ENCODE results near the gene DSN1.

DNA sequence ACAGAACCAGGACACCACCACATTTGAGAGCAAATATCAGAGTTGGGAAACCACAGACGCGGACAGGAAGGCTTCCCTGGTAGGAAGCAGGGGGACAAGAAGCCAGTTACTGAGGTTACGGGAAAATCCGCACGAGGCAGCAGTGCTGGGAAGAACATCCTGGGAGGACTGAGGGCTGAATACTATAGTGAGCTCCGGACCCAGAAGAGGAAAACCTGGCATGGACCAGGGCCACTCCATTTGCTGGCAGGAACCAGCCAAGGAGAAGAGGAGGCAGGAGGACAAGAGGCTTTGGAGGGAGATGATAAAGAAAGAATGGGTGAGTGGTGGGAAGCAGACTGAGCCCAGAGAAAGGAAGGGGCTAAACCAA is 6.1 kb upstream of the DSN1 start:
- TF ChIP-seq POLR2A (conservative IDR thresholded peaks at IDR 0.05), result no peak
- TF ChIP-seq FOXJ3 (CRISPR knock-in tag; IDR thresholded peaks at IDR 0.05), result no peak
- no peak for TF ChIP-seq REST (IDR thresholded peaks at IDR 0.05; ENCODE audit: borderline replicate concordance)
- TF ChIP-seq REST (CRISPR knock-in tag; IDR thresholded peaks at IDR 0.05; ENCODE audit: low read depth), result no peak
- TF ChIP-seq MLLT1 (IDR thresholded peaks at IDR 0.05), result no peak
- TF ChIP-seq MLX (CRISPR knock-in tag; conservative IDR thresholded peaks at IDR 0.05), result no peak
- no peak for TF ChIP-seq CBX5 (IDR thresholded peaks at IDR 0.05; ENCODE audit: borderline replicate concordance, low read depth)
- no peak for TF ChIP-seq CEBPB (tag; IDR thresholded peaks at IDR 0.05)
- TF ChIP-seq, protein P1, sequence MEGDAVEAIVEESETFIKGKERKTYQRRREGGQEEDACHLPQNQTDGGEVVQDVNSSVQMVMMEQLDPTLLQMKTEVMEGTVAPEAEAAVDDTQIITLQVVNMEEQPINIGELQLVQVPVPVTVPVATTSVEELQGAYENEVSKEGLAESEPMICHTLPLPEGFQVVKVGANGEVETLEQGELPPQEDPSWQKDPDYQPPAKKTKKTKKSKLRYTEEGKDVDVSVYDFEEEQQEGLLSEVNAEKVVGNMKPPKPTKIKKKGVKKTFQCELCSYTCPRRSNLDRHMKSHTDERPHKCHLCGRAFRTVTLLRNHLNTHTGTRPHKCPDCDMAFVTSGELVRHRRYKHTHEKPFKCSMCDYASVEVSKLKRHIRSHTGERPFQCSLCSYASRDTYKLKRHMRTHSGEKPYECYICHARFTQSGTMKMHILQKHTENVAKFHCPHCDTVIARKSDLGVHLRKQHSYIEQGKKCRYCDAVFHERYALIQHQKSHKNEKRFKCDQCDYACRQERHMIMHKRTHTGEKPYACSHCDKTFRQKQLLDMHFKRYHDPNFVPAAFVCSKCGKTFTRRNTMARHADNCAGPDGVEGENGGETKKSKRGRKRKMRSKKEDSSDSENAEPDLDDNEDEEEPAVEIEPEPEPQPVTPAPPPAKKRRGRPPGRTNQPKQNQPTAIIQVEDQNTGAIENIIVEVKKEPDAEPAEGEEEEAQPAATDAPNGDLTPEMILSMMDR (IDR thresholded peaks at IDR 0.05 in 2 of 3, conservative IDR thresholded peaks at IDR 0.05 in 1 of 3; ENCODE audit: insufficient read depth in 2 of 3, low read depth in 1 of 3, low read length in 3 of 3), result no peak
- no peak for TF ChIP-seq SNAPC5 (CRISPR knock-in tag; IDR thresholded peaks at IDR 0.05)

Measured in K562 (cell line).